ENCODE data around the gene NFRKB. TPM values are rescaled to one million over a fixed set of nuclear protein-coding genes. Genes with fewer than 3 reads are reported as not detected.

The NFRKB gene
- total RNA-seq, 2 donors from 2014 or later, result 26.2 to 51.4 TPM

- Histone ChIP-seq H3K27me3 (replicated peaks; ENCODE audit: insufficient read depth) (no peaks in the 10 kb centered on the region), H3K9me3 (no peaks in the 10 kb centered on the region), H3K4me3 (no peak overlapping the region), H3K27ac (no peak overlapping the region), H3K4me1 (replicated peaks) (no peaks in the 10 kb centered on the region), H3K36me3 (peaks cover 7 to 22% of the 10 kb centered on the region in 2 donors)
- TF ChIP-seq POLR2AphosphoS5 (IDR thresholded peaks at IDR 0.05) (no peak), POLR2A (IDR thresholded peaks at IDR 0.05) (no peak)
- TF ChIP-seq, protein P1, sequence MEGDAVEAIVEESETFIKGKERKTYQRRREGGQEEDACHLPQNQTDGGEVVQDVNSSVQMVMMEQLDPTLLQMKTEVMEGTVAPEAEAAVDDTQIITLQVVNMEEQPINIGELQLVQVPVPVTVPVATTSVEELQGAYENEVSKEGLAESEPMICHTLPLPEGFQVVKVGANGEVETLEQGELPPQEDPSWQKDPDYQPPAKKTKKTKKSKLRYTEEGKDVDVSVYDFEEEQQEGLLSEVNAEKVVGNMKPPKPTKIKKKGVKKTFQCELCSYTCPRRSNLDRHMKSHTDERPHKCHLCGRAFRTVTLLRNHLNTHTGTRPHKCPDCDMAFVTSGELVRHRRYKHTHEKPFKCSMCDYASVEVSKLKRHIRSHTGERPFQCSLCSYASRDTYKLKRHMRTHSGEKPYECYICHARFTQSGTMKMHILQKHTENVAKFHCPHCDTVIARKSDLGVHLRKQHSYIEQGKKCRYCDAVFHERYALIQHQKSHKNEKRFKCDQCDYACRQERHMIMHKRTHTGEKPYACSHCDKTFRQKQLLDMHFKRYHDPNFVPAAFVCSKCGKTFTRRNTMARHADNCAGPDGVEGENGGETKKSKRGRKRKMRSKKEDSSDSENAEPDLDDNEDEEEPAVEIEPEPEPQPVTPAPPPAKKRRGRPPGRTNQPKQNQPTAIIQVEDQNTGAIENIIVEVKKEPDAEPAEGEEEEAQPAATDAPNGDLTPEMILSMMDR (IDR thresholded peaks at IDR 0.05), result no peak
- 65% methylated on average over 4 of the region's 4 CpGs for WGBS
- intact Hi-C loops (cut with DNase I), result no loop called here
- no peak for DNase-seq (ENCODE audit: low spot score)
Measured at GRCh38 chr11:129865701-129866100, 29.7 kb downstream of the NFRKB start.

- Histone ChIP-seq H3K9me3 (no peaks in the 10 kb centered on the region), H3K4me3 (no peak overlapping the region), H3K27ac (no peak overlapping the region), H3K4me1 (replicated peaks) (no peaks in the 10 kb centered on the region), H3K27me3 (replicated peaks; ENCODE audit: insufficient read depth) (no peaks in the 10 kb centered on the region), H3K36me3 (peaks cover 7 to 19% of the 10 kb centered on the region in 2 donors)
- intact Hi-C loops (cut with DNase I), result no loop called here
- 85% methylated on average over 5 of the region's 5 CpGs for WGBS
- no peak for DNase-seq (ENCODE audit: low spot score)
- TF ChIP-seq, protein P1 (IDR thresholded peaks at IDR 0.05), result no peak
- TF ChIP-seq POLR2AphosphoS5 (IDR thresholded peaks at IDR 0.05) (no peak), POLR2A (IDR thresholded peaks at IDR 0.05) (no peak)
Measured at GRCh38 chr11:129864811-129865210, 30.6 kb downstream of the NFRKB start.

DNA sequence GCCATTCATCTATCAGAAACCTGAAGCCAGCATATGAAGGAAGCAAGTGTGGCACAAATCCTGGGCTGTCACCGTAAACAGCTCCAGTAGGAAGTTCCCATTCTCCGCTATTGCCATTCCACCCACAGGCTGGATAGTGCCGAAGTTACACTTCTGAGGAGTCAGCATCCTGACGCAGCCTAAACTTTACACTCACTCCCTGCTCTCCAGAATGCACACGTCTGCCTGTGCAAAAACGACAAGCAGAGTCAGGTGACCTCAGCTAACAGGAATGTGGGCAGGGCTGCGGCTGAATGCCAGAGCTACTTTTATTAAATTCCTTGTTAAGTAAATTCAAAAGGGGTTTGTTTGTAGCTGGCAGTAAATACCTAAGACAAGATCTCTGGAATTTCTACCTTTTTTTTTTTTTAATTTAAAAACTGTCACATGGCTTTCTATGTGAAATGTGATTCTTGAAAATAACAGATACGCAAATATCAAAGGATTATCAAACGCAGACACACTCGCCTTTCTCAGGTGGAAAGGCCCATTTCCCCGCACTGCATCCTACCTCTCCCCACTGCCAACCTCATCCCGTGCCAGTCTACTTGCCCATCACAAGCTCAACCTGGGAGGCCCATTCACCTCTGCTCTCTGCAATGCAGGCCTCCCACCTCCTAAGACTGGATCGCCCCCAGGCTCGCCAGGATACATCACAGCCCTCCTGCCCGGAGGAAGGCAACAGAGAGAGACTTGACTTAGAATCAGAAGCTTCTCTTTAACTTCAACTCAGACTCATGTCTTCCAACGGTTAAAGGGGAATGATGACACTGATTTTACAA, 33.5 kb downstream of the NFRKB start:
- Histone ChIP-seq H3K27ac (peak overlapping the region; percentile 49 to 76), H3K27me3 (replicated peaks; ENCODE audit: insufficient read depth) (no peaks in the 10 kb centered on the region), H3K4me3 (no peak overlapping the region), H3K36me3 (peaks cover 0 to 8% of the 10 kb centered on the region in 2 donors), H3K4me1 (replicated peaks) (no peaks in the 10 kb centered on the region), H3K9me3 (no peaks in the 10 kb centered on the region)
- TF ChIP-seq POLR2AphosphoS5 (IDR thresholded peaks at IDR 0.05), result peak; percentile 93
- TF ChIP-seq, protein P1 (IDR thresholded peaks at IDR 0.05), result no peak
- peak; percentile 25 for TF ChIP-seq POLR2A (IDR thresholded peaks at IDR 0.05)
- peak; percentile 93 for DNase-seq (ENCODE audit: low spot score)
- 24% methylated on average over 16 of the region's 16 CpGs for WGBS
- intact Hi-C loops (cut with DNase I), result no loop called here

GRCh38 chr11:129856036-129856435, 39.3 kb downstream of the NFRKB start:
- no peaks in the 10 kb centered on the region for H3K27me3 ChIP-seq (replicated peaks; ENCODE audit: insufficient read depth)
- WGBS, result 93% methylated on average over 8 of the region's 8 CpGs
- no peaks in the 10 kb centered on the region for H3K9me3 ChIP-seq
- H3K36me3 ChIP-seq, result no peaks in the 10 kb centered on the region
- no peaks in the 10 kb centered on the region for H3K4me1 ChIP-seq (replicated peaks)
- intact Hi-C loops (cut with DNase I), result no loop called here
- H3K27ac ChIP-seq, result no peak overlapping the region
- DNase-seq (ENCODE audit: low spot score), result no peak
- H3K4me3 ChIP-seq, result no peak overlapping the region
- TF ChIP-seq POLR2AphosphoS5 (IDR thresholded peaks at IDR 0.05), result no peak

DNA sequence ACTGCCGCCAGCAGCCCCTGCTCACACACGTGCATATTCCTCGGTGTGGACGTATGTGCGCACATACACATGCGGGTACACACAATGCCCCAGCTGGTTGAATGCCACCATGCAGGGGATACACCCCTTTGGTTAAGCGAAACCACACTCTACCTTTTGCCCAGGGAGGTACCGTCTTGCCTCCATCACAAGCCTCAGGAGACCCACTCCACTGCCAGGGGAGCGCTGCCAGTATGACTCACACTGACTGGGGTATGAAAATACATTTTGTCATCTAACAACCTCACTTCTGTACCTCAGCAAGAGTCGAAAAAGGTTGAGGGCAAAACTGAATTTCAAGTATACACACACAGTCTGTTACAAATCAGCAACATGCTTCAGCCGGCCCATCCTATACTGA, 40.3 kb downstream of the NFRKB start:
- H3K36me3 ChIP-seq, result no peaks in the 10 kb centered on the region
- no peaks in the 10 kb centered on the region for H3K27me3 ChIP-seq (replicated peaks; ENCODE audit: insufficient read depth)
- intact Hi-C loops (cut with DNase I), result no loop called here
- H3K4me1 ChIP-seq (replicated peaks), result no peaks in the 10 kb centered on the region
- H3K27ac ChIP-seq, result no peak overlapping the region
- H3K9me3 ChIP-seq, result no peaks in the 10 kb centered on the region
- 91% methylated on average over 11 of the region's 11 CpGs for WGBS
- TF ChIP-seq POLR2AphosphoS5 (IDR thresholded peaks at IDR 0.05) (no peak), POLR2A (IDR thresholded peaks at IDR 0.05) (no peak)
- TF ChIP-seq, protein P1 (IDR thresholded peaks at IDR 0.05), result no peak
- no peak overlapping the region for H3K4me3 ChIP-seq
- no peak for DNase-seq (ENCODE audit: low spot score)

Data from prostate gland (tissue), 2 donors.